GM12875 (cell line): ENCODE results near the gene CYP2E1.
"Not testable (repeated sequence)": the region's sequence is repeated elsewhere in the genome, so short reads cannot be mapped to it uniquely, and the experiment has no call there.

ENCODE experiments used
- H3K4me3 ChIP-seq: one replicate; pipeline ENCODE4 v1.5.1; 2011; ENCODE audit warnings: low read depth, low read length, control low read depth
- CTCF ChIP-seq: IDR thresholded peaks from 2 replicates; pipeline ENCODE4 v1.5.1; 2011; ENCODE audit warnings: low read depth, mild to moderate bottlenecking, control low read depth, inconsistent platforms, low read length, moderate library complexity, borderline replicate concordance; ENCODE audit not compliant: insufficient read depth

The CYP2E1 gene

GRCh38 chr10:133489816-133490588, 37.2 kb upstream of the CYP2E1 start:
- TF ChIP-seq CTCF: no peak
- H3K4me3 ChIP-seq: no peak overlapping the region

GRCh38 chr10:133493562-133493961, 33.6 kb upstream of the CYP2E1 start:
- not testable (repeated sequence) for H3K4me3 ChIP-seq

GRCh38 chr10:133497363-133497762, 29.8 kb upstream of the CYP2E1 start:
- not testable (repeated sequence) for H3K4me3 ChIP-seq
- TF ChIP-seq CTCF: peak; percentile 34; the same call in 1 of the 2 replicates

GRCh38 chr10:133499176-133499575, 28.0 kb upstream of the CYP2E1 start:
- H3K4me3 ChIP-seq: not testable (repeated sequence)

- not testable (repeated sequence) for H3K4me3 ChIP-seq
These were observed 26.3 kb upstream of the CYP2E1 start for GRCh38 chr10:133500897-133501296.

GRCh38 chr10:133509700-133510099, 17.5 kb upstream of the CYP2E1 start:
- no peak overlapping the region for H3K4me3 ChIP-seq
- no peak for TF ChIP-seq CTCF

- no peak for TF ChIP-seq CTCF
- no peak overlapping the region for H3K4me3 ChIP-seq
These were observed 15.8 kb upstream of the CYP2E1 start for GRCh38 chr10:133511408-133511807.

GRCh38 chr10:133511907-133512528, 15.1 kb upstream of the CYP2E1 start:
- no peak overlapping the region for H3K4me3 ChIP-seq
- TF ChIP-seq CTCF: no peak
